Parathyroid adenoma (tissue), 2 donors: ENCODE results near the gene PRKAG3.

Experiments used
- H2AFZ ChIP-seq: fragments of 300-600 bp; sonication (generic); one replicate; pipeline ENCODE4 v1.7.0; 2017; ENCODE audit warnings: antibody characterized with exemption, mild to moderate bottlenecking
- H3K27ac ChIP-seq: fragments of 300-600 bp; sonication (generic); one replicate; pipeline ENCODE4 v1.7.0; 2017
- H3K27me3 ChIP-seq: fragments of 300-600 bp; sonication (generic); one replicate; pipeline ENCODE4 v1.7.0; 2017; ENCODE audit warnings: low read length; ENCODE audit not compliant: control insufficient read depth, insufficient read depth
- H3K36me3 ChIP-seq: fragments of 300-600 bp; sonication (generic); one replicate; pipeline ENCODE4 v1.7.0; 2017; ENCODE audit warnings: low read length; ENCODE audit not compliant: control insufficient read depth, insufficient read depth
- H3K4me1 ChIP-seq: fragments of 300-600 bp; sonication (generic); one replicate; pipeline ENCODE4 v1.7.0; 2017; ENCODE audit warnings: control low read depth
- H3K4me2 ChIP-seq: fragments of 300-600 bp; sonication (generic); one replicate; pipeline ENCODE4 v1.7.0; 2017; ENCODE audit warnings: low read length
- H3K4me3 ChIP-seq: fragments of 300-600 bp; sonication (generic); one replicate; pipeline ENCODE4 v1.7.0; 2017; ENCODE audit warnings: low read depth, low read length
- H3K79me2 ChIP-seq: fragments of 300-600 bp; sonication (generic); one replicate; pipeline ENCODE4 v1.7.0; 2017; ENCODE audit warnings: control low read depth
- H3K9ac ChIP-seq: fragments of 300-600 bp; sonication (generic); one replicate; pipeline ENCODE4 v1.7.0; 2017; ENCODE audit warnings: mild to moderate bottlenecking
- H3K9me3 ChIP-seq: fragments of 300-600 bp; sonication (generic); one replicate; pipeline ENCODE4 v1.7.0; 2017; ENCODE audit warnings: low read length; ENCODE audit not compliant: control insufficient read depth
- CTCF ChIP-seq: fragments of 300-600 bp; sonication (generic); IDR thresholded peaks from one replicate; pipeline ENCODE4 v1.7.0; 2017; ENCODE audit warnings: antibody characterized with exemption, mild to moderate bottlenecking
- donor health status: primary hyperparathyroidism.

PRKAG3 gene

GRCh38 chr2:218865396-218865795, 33.8 kb upstream of the PRKAG3 start:
- H3K79me2 ChIP-seq: no peaks in the 10 kb centered on the region
- TF ChIP-seq CTCF: no peak
- no peaks in the 10 kb centered on the region for H3K9me3 ChIP-seq
- H2AFZ ChIP-seq: no peak overlapping the region
- H3K4me1 ChIP-seq: no peaks in the 10 kb centered on the region
- H3K36me3 ChIP-seq: no peaks in the 10 kb centered on the region
- no peak overlapping the region for H3K4me2 ChIP-seq
- no peak overlapping the region for H3K9ac ChIP-seq
- H3K4me3 ChIP-seq: no peak overlapping the region
- H3K27ac ChIP-seq: no peak overlapping the region
- H3K27me3 ChIP-seq: peaks cover 3% of the 10 kb centered on the region

DNA sequence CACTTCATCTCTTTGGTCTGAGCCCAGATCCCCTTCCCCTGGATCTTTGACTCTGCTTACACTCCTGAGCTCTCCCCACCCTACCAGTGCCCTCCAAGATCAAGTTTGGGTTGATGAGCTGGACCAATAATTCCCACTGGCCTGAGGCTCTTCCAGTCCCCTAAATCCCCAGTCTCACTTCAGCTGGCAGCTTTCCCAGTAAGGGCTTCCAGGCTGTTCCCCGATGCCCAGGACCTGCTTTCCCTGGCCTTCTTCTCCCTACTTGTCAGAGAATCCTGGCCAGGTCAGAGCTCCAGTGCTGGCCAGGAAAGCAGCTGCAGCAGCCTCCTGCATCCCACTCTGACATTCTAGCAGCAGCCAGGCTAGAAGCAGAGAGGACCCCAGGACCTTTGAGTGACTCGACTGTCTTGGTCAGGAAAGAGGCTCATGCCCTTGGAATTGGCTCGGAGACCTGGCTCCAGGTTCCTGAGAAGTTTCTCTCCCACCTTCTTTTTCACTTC, 31.5 kb upstream of the PRKAG3 start:
- H3K27ac ChIP-seq: no peak overlapping the region
- peaks cover 8% of the 10 kb centered on the region for H3K27me3 ChIP-seq
- H3K4me3 ChIP-seq: no peak overlapping the region

GRCh38 chr2:218861645-218862318, 30.2 kb upstream of the PRKAG3 start:
- no peak overlapping the region for H3K9ac ChIP-seq
- H3K4me2 ChIP-seq: no peak overlapping the region
- H3K36me3 ChIP-seq: no peaks in the 10 kb centered on the region
- peaks cover 8% of the 10 kb centered on the region for H3K27me3 ChIP-seq
- no peaks in the 10 kb centered on the region for H3K9me3 ChIP-seq
- TF ChIP-seq CTCF: no peak
- H3K4me1 ChIP-seq: peaks cover 3% of the 10 kb centered on the region
- H3K79me2 ChIP-seq: no peaks in the 10 kb centered on the region
- no peak overlapping the region for H2AFZ ChIP-seq
- no peak overlapping the region for H3K4me3 ChIP-seq
- no peak overlapping the region for H3K27ac ChIP-seq

More for the DNA sequence above, 31.5 kb upstream of the PRKAG3 start:
- Histone ChIP-seq H3K4me2 (no peak overlapping the region), H3K9me3 (no peaks in the 10 kb centered on the region), H2AFZ (no peak overlapping the region), H3K36me3 (no peaks in the 10 kb centered on the region), H3K9ac (no peak overlapping the region), H3K4me1 (peaks cover 3% of the 10 kb centered on the region), H3K79me2 (no peaks in the 10 kb centered on the region)
- no peak for TF ChIP-seq CTCF

DNA sequence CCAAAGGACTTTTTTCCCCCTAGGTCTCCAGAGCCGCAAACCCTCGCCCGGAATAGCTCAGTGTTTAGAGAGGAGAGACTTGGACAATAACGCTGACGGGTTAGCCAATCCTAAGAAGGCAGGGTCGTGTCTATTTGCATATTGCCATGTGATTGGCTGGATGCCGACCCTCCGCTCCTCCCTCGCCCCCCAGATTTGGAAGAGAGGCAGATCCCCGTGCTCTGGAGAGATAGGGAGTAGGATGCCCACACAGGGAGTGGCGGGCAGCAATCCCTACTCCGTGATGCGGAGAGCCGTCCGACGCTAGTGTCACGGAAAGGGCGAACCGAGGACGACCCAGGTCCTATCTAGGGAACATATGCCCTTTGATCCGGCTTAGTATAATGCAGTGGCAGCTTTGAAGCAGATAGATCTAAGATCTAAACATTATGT, 29.4 kb upstream of the PRKAG3 start:
- Histone ChIP-seq H3K4me3 (no peak overlapping the region), H3K4me1 (peaks cover 3% of the 10 kb centered on the region), H3K9me3 (no peaks in the 10 kb centered on the region), H2AFZ (no peak overlapping the region), H3K4me2 (no peak overlapping the region), H3K79me2 (no peaks in the 10 kb centered on the region), H3K27me3 (peaks cover 8% of the 10 kb centered on the region), H3K36me3 (no peaks in the 10 kb centered on the region), H3K9ac (no peak overlapping the region), H3K27ac (no peak overlapping the region)
- no peak for TF ChIP-seq CTCF
